ENCODE data around the gene PLA2G12B.

DNA sequence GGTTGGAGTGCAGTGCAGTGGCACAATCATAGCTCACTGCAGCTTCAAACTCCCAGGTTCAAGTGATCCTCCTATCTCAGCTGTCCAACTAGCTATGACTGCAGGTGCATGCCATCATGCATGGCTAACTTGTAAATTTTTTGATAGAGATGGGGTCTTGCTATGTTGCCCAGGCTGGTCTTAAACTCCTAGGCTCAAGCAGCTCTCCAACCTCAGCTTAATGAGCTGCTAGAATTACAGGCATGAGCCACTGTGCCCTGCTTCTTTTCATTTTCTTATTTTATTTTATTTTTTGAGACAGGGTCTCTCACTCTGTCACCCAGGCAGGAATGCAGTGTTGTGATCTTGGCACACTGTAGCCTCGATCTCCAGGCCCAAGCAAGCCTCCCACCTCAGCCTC, 7.6 kb downstream of the PLA2G12B start:
- TF ChIP-seq POLR2A (IDR thresholded peaks at IDR 0.05) (no peak), EP300 (IDR thresholded peaks at IDR 0.05) (no peak), POLR2AphosphoS5 (IDR thresholded peaks at IDR 0.05) (no peak)
- TF ChIP-seq, protein P1, sequence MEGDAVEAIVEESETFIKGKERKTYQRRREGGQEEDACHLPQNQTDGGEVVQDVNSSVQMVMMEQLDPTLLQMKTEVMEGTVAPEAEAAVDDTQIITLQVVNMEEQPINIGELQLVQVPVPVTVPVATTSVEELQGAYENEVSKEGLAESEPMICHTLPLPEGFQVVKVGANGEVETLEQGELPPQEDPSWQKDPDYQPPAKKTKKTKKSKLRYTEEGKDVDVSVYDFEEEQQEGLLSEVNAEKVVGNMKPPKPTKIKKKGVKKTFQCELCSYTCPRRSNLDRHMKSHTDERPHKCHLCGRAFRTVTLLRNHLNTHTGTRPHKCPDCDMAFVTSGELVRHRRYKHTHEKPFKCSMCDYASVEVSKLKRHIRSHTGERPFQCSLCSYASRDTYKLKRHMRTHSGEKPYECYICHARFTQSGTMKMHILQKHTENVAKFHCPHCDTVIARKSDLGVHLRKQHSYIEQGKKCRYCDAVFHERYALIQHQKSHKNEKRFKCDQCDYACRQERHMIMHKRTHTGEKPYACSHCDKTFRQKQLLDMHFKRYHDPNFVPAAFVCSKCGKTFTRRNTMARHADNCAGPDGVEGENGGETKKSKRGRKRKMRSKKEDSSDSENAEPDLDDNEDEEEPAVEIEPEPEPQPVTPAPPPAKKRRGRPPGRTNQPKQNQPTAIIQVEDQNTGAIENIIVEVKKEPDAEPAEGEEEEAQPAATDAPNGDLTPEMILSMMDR (IDR thresholded peaks at IDR 0.05): no peak

Measured in gastroesophageal sphincter (tissue), 3 donors.